Vagina (tissue), 2 donors: ENCODE data around the gene PIP5KL1. TPM values are rescaled to one million over a fixed set of nuclear protein-coding genes. Genes with fewer than 3 reads are reported as not detected.

Experiments used
- DNase-seq, 2 donors: peaks; one replicate each; pipeline ENCODE4 v3.0.0-alpha.2; 2017; ENCODE audit errors: extremely low spot score in 2 of 2
- H3K27ac ChIP-seq: fragments of 200-600 bp; sonication (generic); one replicate; pipeline ENCODE4 v1.5.1; 2019
- H3K27me3 ChIP-seq: fragments of 200-600 bp; sonication (generic); one replicate; pipeline ENCODE4 v1.5.1; 2019
- H3K36me3 ChIP-seq, 2 donors: fragments of 200-600 bp; sonication (generic); one replicate each; pipeline ENCODE4 v1.5.1; 2017 to 2019
- H3K4me1 ChIP-seq: fragments of 200-600 bp; sonication (generic); one replicate; pipeline ENCODE4 v1.5.1; 2019
- H3K4me3 ChIP-seq, 2 donors: fragments of 200-600 bp; sonication (generic); 1 replicate in 1 of 2; 2 replicates in 1 of 2; pipeline ENCODE4 v1.5.1; 2016 to 2019
- H3K9me3 ChIP-seq: fragments of 200-600 bp; sonication (generic); one replicate; pipeline ENCODE4 v1.5.1; 2019
- CTCF ChIP-seq, 3 experiments: fragments of 450-650 bp in 2 of 3; fragments of 200-600 bp in 1 of 3; sonication (generic) in 1 of 3; IDR thresholded peaks; one replicate each; pipeline ENCODE4 v1.5.1; 2017 to 2019; ENCODE audit warnings: antibody characterized with exemption in 3 of 3, mild to moderate bottlenecking in 2 of 3, moderate library complexity in 2 of 3
- POLR2A ChIP-seq, 2 donors: fragments of 450-650 bp; IDR thresholded peaks; one replicate each; pipeline ENCODE4 v1.6.1; 2017; ENCODE audit warnings: antibody characterized with exemption in 2 of 2, mild to moderate bottlenecking in 2 of 2, moderate library complexity in 2 of 2
- POLR2AphosphoS5 ChIP-seq, 2 donors: sonication (generic); formaldehyde crosslinking; IDR thresholded peaks; one replicate each; pipeline ENCODE4 v1.9.0; 2017; ENCODE audit warnings: antibody characterized with exemption in 2 of 2, mild to moderate bottlenecking in 2 of 2, low read depth in 1 of 2; ENCODE audit not compliant: insufficient read depth in 1 of 2
- intact Hi-C: fragments of 100-400 bp; cut with DNase I; formaldehyde crosslinking; loops from one replicate; pipeline ENCODE4 v1.15.1; 2023
- total RNA-seq: library from RNA; depleted of rRNA; stranded (reverse); fragments of >200 nt; gene quantifications from one replicate; pipeline ENCODE4 v1.2.3, GENCODE V29; 2016

Gene PIP5KL1
- total RNA-seq, 1 donor from 2014 or later = 10.3 TPM

- Histone ChIP-seq H3K27me3 (no peaks in the 10 kb centered on the region), H3K27ac (peak overlapping the region; percentile 96), H3K36me3 (no peaks in the 10 kb centered on the region), H3K9me3 (no peaks in the 10 kb centered on the region), H3K4me1 (peaks cover 100% of the 10 kb centered on the region), H3K4me3 (peak overlapping the region in 1 of 2 donors; percentile 17)
- DNase-seq = no peak
- intact Hi-C loops = no loop called here
- no peak for TF ChIP-seq POLR2A (IDR thresholded peaks at IDR 0.05)
- TF ChIP-seq POLR2AphosphoS5 (IDR thresholded peaks at IDR 0.05; ENCODE audit: insufficient read depth in 1 of 2, low read depth in 1 of 2) = peak in 1 of 2 donors; percentile 28
Observed at GRCh38 chr9:127970401-127971313, 40.1 kb upstream of the PIP5KL1 start.

- no peaks in the 10 kb centered on the region for H3K27me3 ChIP-seq
- no peaks in the 10 kb centered on the region for H3K36me3 ChIP-seq
- H3K27ac ChIP-seq = peak overlapping the region; percentile 96
- peaks cover 100% of the 10 kb centered on the region for H3K4me1 ChIP-seq
- intact Hi-C loops = no loop called here
- H3K9me3 ChIP-seq = no peaks in the 10 kb centered on the region
- TF ChIP-seq POLR2A (IDR thresholded peaks at IDR 0.05) (peak in 1 of 2 donors; percentile 39), CTCF (IDR thresholded peaks at IDR 0.05) (no peak), POLR2AphosphoS5 (IDR thresholded peaks at IDR 0.05; ENCODE audit: insufficient read depth in 1 of 2, low read depth in 1 of 2) (peak; percentile 66 to 80)
- no peak for DNase-seq
- peak overlapping the region in 1 of 2 donors; percentile 18 for H3K4me3 ChIP-seq
Observed at GRCh38 chr9:127968700-127969383, 38.3 kb upstream of the PIP5KL1 start.

GRCh38 chr9:127968042-127968441 is 37.5 kb upstream of the PIP5KL1 start:
- Histone ChIP-seq H3K9me3 (no peaks in the 10 kb centered on the region), H3K4me3 (no peak overlapping the region), H3K27ac (peak overlapping the region; percentile 96), H3K27me3 (no peaks in the 10 kb centered on the region), H3K36me3 (no peaks in the 10 kb centered on the region), H3K4me1 (peaks cover 100% of the 10 kb centered on the region)
- TF ChIP-seq POLR2A (IDR thresholded peaks at IDR 0.05) (no peak), POLR2AphosphoS5 (IDR thresholded peaks at IDR 0.05; ENCODE audit: insufficient read depth in 1 of 2, low read depth in 1 of 2) (peak; percentile 39 to 44), CTCF (IDR thresholded peaks at IDR 0.05) (no peak)
- DNase-seq = no peak
- intact Hi-C loops = no loop called here

- H3K36me3 ChIP-seq = no peaks in the 10 kb centered on the region
- no peak for DNase-seq
- H3K4me3 ChIP-seq = no peak overlapping the region
- intact Hi-C loops = no loop called here
- H3K9me3 ChIP-seq = no peaks in the 10 kb centered on the region
- TF ChIP-seq POLR2A (IDR thresholded peaks at IDR 0.05) = no peak
- no peak for TF ChIP-seq POLR2AphosphoS5 (IDR thresholded peaks at IDR 0.05; ENCODE audit: insufficient read depth in 1 of 2, low read depth in 1 of 2)
- no peak for TF ChIP-seq CTCF (IDR thresholded peaks at IDR 0.05)
- H3K4me1 ChIP-seq = peaks cover 100% of the 10 kb centered on the region
- no peaks in the 10 kb centered on the region for H3K27me3 ChIP-seq
- peak overlapping the region; percentile 96 for H3K27ac ChIP-seq
Observed at GRCh38 chr9:127967151-127967809, 36.7 kb upstream of the PIP5KL1 start.

- no peak overlapping the region for H3K4me3 ChIP-seq
- intact Hi-C loops = no loop called here
- no peak for DNase-seq
- H3K36me3 ChIP-seq = no peaks in the 10 kb centered on the region
- no peaks in the 10 kb centered on the region for H3K27me3 ChIP-seq
- no peaks in the 10 kb centered on the region for H3K9me3 ChIP-seq
- peak overlapping the region; percentile 96 for H3K27ac ChIP-seq
- TF ChIP-seq CTCF (IDR thresholded peaks at IDR 0.05) (no peak), POLR2AphosphoS5 (IDR thresholded peaks at IDR 0.05; ENCODE audit: insufficient read depth in 1 of 2, low read depth in 1 of 2) (peak in 1 of 2 donors; percentile 25), POLR2A (IDR thresholded peaks at IDR 0.05) (no peak)
- peaks cover 100% of the 10 kb centered on the region for H3K4me1 ChIP-seq
Observed at GRCh38 chr9:127966416-127967150, 36.0 kb upstream of the PIP5KL1 start.
